ENCODE measurements around the gene ATAD2B.
"Not testable (repeated sequence)": the region's sequence is repeated elsewhere in the genome, so short reads cannot be mapped to it uniquely, and the experiment has no call there.

Gene ATAD2B

GRCh38 chr2:23791030-23791429 lies 135.9 kb downstream of the ATAD2B start:
- no peak for DNase-seq (ENCODE audit: low read depth in 3 of 3)

GRCh38 chr2:23789012-23789411 lies 137.9 kb downstream of the ATAD2B start:
- no peak for DNase-seq (ENCODE audit: low read depth in 3 of 3)

- DNase-seq (ENCODE audit: low read depth in 3 of 3), result no peak
Observed at GRCh38 chr2:23788100-23788499, 138.8 kb downstream of the ATAD2B start.

- DNase-seq (ENCODE audit: low read depth in 3 of 3), result no peak
Observed at GRCh38 chr2:23784971-23785370, 142.0 kb downstream of the ATAD2B start.

- DNase-seq (ENCODE audit: low read depth in 3 of 3), result no peak
Observed at GRCh38 chr2:23782646-23783045, 144.3 kb downstream of the ATAD2B start.

GRCh38 chr2:23782126-23782525 lies 144.8 kb downstream of the ATAD2B start:
- no peak for DNase-seq (ENCODE audit: low read depth in 3 of 3)

GRCh38 chr2:23780465-23780864 lies 146.5 kb downstream of the ATAD2B start:
- not testable (repeated sequence) for DNase-seq (ENCODE audit: low read depth in 3 of 3)

GRCh38 chr2:23777826-23778225 lies 149.1 kb downstream of the ATAD2B start:
- DNase-seq (ENCODE audit: low read depth in 3 of 3), result no peak

- DNase-seq (ENCODE audit: low read depth in 3 of 3), result no peak
Observed at GRCh38 chr2:23776021-23776420, 150.9 kb downstream of the ATAD2B start.

GRCh38 chr2:23772684-23773083 lies 154.2 kb downstream of the ATAD2B start:
- DNase-seq (ENCODE audit: low read depth in 3 of 3), result no peak

GRCh38 chr2:23772056-23772455 lies 154.9 kb downstream of the ATAD2B start:
- DNase-seq (ENCODE audit: low read depth in 3 of 3), result no peak

GRCh38 chr2:23769364-23769763 lies 157.6 kb downstream of the ATAD2B start:
- no peak for DNase-seq (ENCODE audit: low read depth in 3 of 3)

GRCh38 chr2:23767876-23768621 lies 158.9 kb downstream of the ATAD2B start:
- DNase-seq (ENCODE audit: low read depth in 3 of 3), result no peak

GRCh38 chr2:23762141-23762540 lies 164.8 kb downstream of the ATAD2B start:
- DNase-seq (ENCODE audit: low read depth in 3 of 3), result no peak

- DNase-seq (ENCODE audit: low read depth in 3 of 3), result no peak
Observed at GRCh38 chr2:23761638-23762037, 165.3 kb downstream of the ATAD2B start.

GRCh38 chr2:23760736-23761135 lies 166.2 kb downstream of the ATAD2B start:
- no peak for DNase-seq (ENCODE audit: low read depth in 3 of 3)

- no peak for DNase-seq (ENCODE audit: low read depth in 3 of 3)
Observed at GRCh38 chr2:23757686-23758433, 169.1 kb downstream of the ATAD2B start.

GRCh38 chr2:23756593-23757292 lies 170.2 kb downstream of the ATAD2B start:
- DNase-seq (ENCODE audit: low read depth in 3 of 3), result no peak

- DNase-seq (ENCODE audit: low read depth in 3 of 3), result no peak
Observed at GRCh38 chr2:23754970-23755369, 172.0 kb downstream of the ATAD2B start.

- no peak for DNase-seq (ENCODE audit: low read depth in 3 of 3)
Observed at GRCh38 chr2:23753291-23754010, 173.5 kb downstream of the ATAD2B start.

GRCh38 chr2:23751747-23752265 lies 175.1 kb downstream of the ATAD2B start:
- no peak for DNase-seq (ENCODE audit: low read depth in 3 of 3)
